Spinal cord (tissue), 10 donors: ENCODE results near the gene RCAN1. TPM values are rescaled to one million over a fixed set of nuclear protein-coding genes. Genes with fewer than 3 reads are reported as not detected.

Source experiments
- DNase-seq, 6 donors: peaks; one replicate each; pipeline versions ENCODE4 v3.0.0 to v3.0.0-alpha.2; 2013 to 2015; ENCODE audit warnings: low spot score in 6 of 6, low read depth in 4 of 6
- H3K27ac ChIP-seq: one replicate; pipeline ENCODE4 v1.5.1; 2013; ENCODE audit warnings: low read depth, low read length, control low read depth
- H3K27me3 ChIP-seq: one replicate; pipeline ENCODE4 v1.6.1; 2013; ENCODE audit warnings: low read length; ENCODE audit not compliant: control insufficient read depth, insufficient read depth
- H3K36me3 ChIP-seq: one replicate; pipeline ENCODE4 v1.6.1; 2013; ENCODE audit warnings: low read length; ENCODE audit not compliant: control insufficient read depth, insufficient read depth
- H3K4me1 ChIP-seq: one replicate; pipeline ENCODE4 v1.6.1; 2013; ENCODE audit warnings: low read length; ENCODE audit not compliant: control insufficient read depth, insufficient read depth
- H3K4me3 ChIP-seq: one replicate; pipeline ENCODE4 v1.5.1; 2013; ENCODE audit warnings: low read depth, low read length, control low read depth
- H3K9me3 ChIP-seq: one replicate; pipeline ENCODE4 v1.6.1; 2013; ENCODE audit warnings: low read length; ENCODE audit not compliant: control insufficient read depth, insufficient read depth
- WGBS: methylation state at CpG from one replicate; pipeline ENCODE4 v1.1.5; 2013; ENCODE audit warnings: missing lambda C conversion rate; ENCODE audit not compliant: insufficient coverage; 5-methylcytosine and 5-hydroxymethylcytosine counted together
- polyA plus RNA-seq, 2 donors: library from polyadenylated mRNA; unstranded; fragments of 120-200 nt; gene quantifications; one replicate each; pipeline ENCODE4 v1.2.1, GENCODE V29; 2013; ENCODE audit not compliant: insufficient read length in 2 of 2
- total RNA-seq, 2 donors: library from RNA; depleted of rRNA in 1 of 2; stranded (reverse); fragments of 120-200 nt in 1 of 2; fragments of >200 nt in 1 of 2; gene quantifications; one replicate each; pipeline versions ENCODE4 v1.2.3 to v1.2.4, GENCODE V29; 2013 to 2014
- donor health status: healthy.

RCAN1 gene
- total and polyA plus RNA-seq, 4 donors = 42.4 to 107 (median 91.0) TPM

- Histone ChIP-seq H3K27ac (no peak overlapping the region), H3K4me3 (no peak overlapping the region), H3K36me3 (no peaks in the 10 kb centered on the region), H3K9me3 (no peaks in the 10 kb centered on the region), H3K4me1 (no peaks in the 10 kb centered on the region), H3K27me3 (no peaks in the 10 kb centered on the region)
- no peak for DNase-seq
- WGBS = 94% methylated on average over 3 of the region's 6 CpGs
Measured at GRCh38 chr21:34625030-34625593, 10.2 kb upstream of the RCAN1 start.

GRCh38 chr21:34623516-34623915, 8.6 kb upstream of the RCAN1 start:
- no peak overlapping the region for H3K4me3 ChIP-seq
- no peak for DNase-seq
- H3K36me3 ChIP-seq = no peaks in the 10 kb centered on the region
- no peak overlapping the region for H3K27ac ChIP-seq
- whole genome bisulfite sequencing = 85% methylated on average over 4 of the region's 4 CpGs
- H3K27me3 ChIP-seq = no peaks in the 10 kb centered on the region
- no peaks in the 10 kb centered on the region for H3K4me1 ChIP-seq
- no peaks in the 10 kb centered on the region for H3K9me3 ChIP-seq

- 100% methylated on average over 1 of the region's 4 CpGs for WGBS
Measured at GRCh38 chr21:34621434-34622350, 6.8 kb upstream of the RCAN1 start.

GRCh38 chr21:34619841-34620665, 5.1 kb upstream of the RCAN1 start:
- Histone ChIP-seq H3K9me3 (no peaks in the 10 kb centered on the region), H3K27me3 (no peaks in the 10 kb centered on the region), H3K36me3 (no peaks in the 10 kb centered on the region), H3K27ac (no peak overlapping the region), H3K4me1 (no peaks in the 10 kb centered on the region), H3K4me3 (no peak overlapping the region)
- DNase-seq = no peak
- 91% methylated on average over 4 of the region's 8 CpGs for WGBS

More at GRCh38 chr21:34621434-34622350, 6.8 kb upstream of the RCAN1 start:
- Histone ChIP-seq H3K9me3 (no peaks in the 10 kb centered on the region), H3K27ac (no peak overlapping the region), H3K27me3 (no peaks in the 10 kb centered on the region), H3K36me3 (no peaks in the 10 kb centered on the region), H3K4me1 (no peaks in the 10 kb centered on the region), H3K4me3 (no peak overlapping the region)
- DNase-seq = no peak

- Histone ChIP-seq H3K27ac (no peak overlapping the region), H3K4me1 (peaks cover 4% of the 10 kb centered on the region), H3K4me3 (no peak overlapping the region), H3K9me3 (no peaks in the 10 kb centered on the region), H3K27me3 (no peaks in the 10 kb centered on the region), H3K36me3 (no peaks in the 10 kb centered on the region)
- DNase-seq = peak in 1 of 6 donors; percentile 16
- WGBS = no CpG with 5 or more reads among the region's 1 CpG
Measured at GRCh38 chr21:34618941-34619340, 4.0 kb upstream of the RCAN1 start.

GRCh38 chr21:34617753-34618339, 2.9 kb upstream of the RCAN1 start:
- no peak overlapping the region for H3K27ac ChIP-seq
- 81% methylated on average over 5 of the region's 8 CpGs for WGBS

GRCh38 chr21:34615487-34615814, 538 bp upstream of the RCAN1 start:
- Histone ChIP-seq H3K4me3 (peak overlapping the region; percentile 75), H3K36me3 (no peaks in the 10 kb centered on the region), H3K9me3 (no peaks in the 10 kb centered on the region), H3K27ac (peak overlapping the region; percentile 85), H3K4me1 (peaks cover 13% of the 10 kb centered on the region), H3K27me3 (no peaks in the 10 kb centered on the region)
- 0% methylated on average over 4 of the region's 8 CpGs for WGBS
- DNase-seq = no peak

More at GRCh38 chr21:34617753-34618339, 2.9 kb upstream of the RCAN1 start:
- no peak for DNase-seq
- no peaks in the 10 kb centered on the region for H3K9me3 ChIP-seq
- H3K4me1 ChIP-seq = peaks cover 6% of the 10 kb centered on the region
- H3K36me3 ChIP-seq = no peaks in the 10 kb centered on the region
- no peaks in the 10 kb centered on the region for H3K27me3 ChIP-seq
- H3K4me3 ChIP-seq = no peak overlapping the region

GRCh38 chr21:34613679-34614627, 960 bp downstream of the RCAN1 start:
- Histone ChIP-seq H3K4me1 (peaks cover 13% of the 10 kb centered on the region), H3K9me3 (no peaks in the 10 kb centered on the region), H3K4me3 (peak overlapping the region; percentile 60), H3K27me3 (no peaks in the 10 kb centered on the region), H3K27ac (no peak overlapping the region), H3K36me3 (no peaks in the 10 kb centered on the region)
- peak in 2 of 6 donors; percentile 55 to 67 for DNase-seq
- 3% methylated on average over 37 of the region's 43 CpGs for WGBS
